ENCODE results near the gene ERGIC1. TPM values are rescaled to one million over a fixed set of nuclear protein-coding genes. Genes with fewer than 3 reads are reported as not detected.
A peak's percentile ranks its signal among the peaks of the same experiment; 100 is the strongest.

Gene ERGIC1
- total RNA-seq, 1 experiment from 2014 or later: 89.8 TPM

- Mint-ChIP-seq H3K4me1 (peaks cover 13% of the 10 kb centered on the region; the same call in 1 of the 2 replicates), H3K27me3 (ENCODE audit: low read depth) (no peaks in the 10 kb centered on the region), H3K36me3 (no peaks in the 10 kb centered on the region), H3K27ac (no peak overlapping the region; the same call in 1 of the 2 replicates), H3K4me3 (no peak overlapping the region), H3K9me3 (no peaks in the 10 kb centered on the region)
- POLR2A ChIA-PET: no interaction called here
- DNase-seq (ENCODE audit: low spot score) (no peak), ATAC-seq (no peak)
- TF ChIP-seq SMAD3 (CRISPR knock-in tag; IDR thresholded peaks at IDR 0.05; ENCODE audit: borderline replicate concordance): no peak
- TF ChIP-seq ATF3 (CRISPR knock-in tag; conservative IDR thresholded peaks at IDR 0.05): no peak
- no peak for TF ChIP-seq USF2 (CRISPR knock-in tag; IDR thresholded peaks at IDR 0.05)
- no peak for TF ChIP-seq NFATC4 (CRISPR knock-in tag; IDR thresholded peaks at IDR 0.05)
- TF ChIP-seq ZNF317 (CRISPR knock-in tag; IDR thresholded peaks at IDR 0.05; ENCODE audit: borderline replicate concordance, low read depth): no peak
- no peak for TF ChIP-seq NFYB (CRISPR knock-in tag; conservative IDR thresholded peaks at IDR 0.05; ENCODE audit: low read depth)
- TF ChIP-seq KAT7 (CRISPR knock-in tag; IDR thresholded peaks at IDR 0.05; ENCODE audit: borderline replicate concordance): no peak
- CTCF ChIA-PET: no interaction called here
These were observed 23.9 kb downstream of the ERGIC1 start for GRCh38 chr5:172857982-172858381.

DNA sequence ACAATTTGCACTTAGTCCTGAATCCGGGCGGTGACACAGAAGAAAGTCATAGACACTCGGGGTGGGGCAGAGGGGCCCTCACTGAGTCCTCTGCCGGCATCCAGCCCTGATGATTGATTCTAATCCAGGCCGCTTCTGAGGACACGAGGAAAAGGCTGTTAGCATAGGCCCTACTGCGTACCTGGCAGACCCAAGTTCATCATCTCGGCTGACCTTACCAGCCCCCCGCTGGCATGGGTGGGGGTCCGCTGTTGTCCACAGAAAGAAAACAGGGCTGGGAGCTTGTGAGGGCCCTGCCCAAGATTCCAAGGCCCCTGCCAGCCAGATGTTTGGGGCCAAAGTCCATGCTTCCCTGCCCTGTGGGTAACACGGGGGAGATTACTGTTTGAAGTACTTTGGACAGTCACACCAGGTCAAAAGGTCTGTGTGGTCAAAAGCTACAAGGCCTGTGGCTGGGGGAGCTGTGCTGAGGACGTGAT, 24.5 kb downstream of the ERGIC1 start:
- no peak overlapping the region for H3K4me3 Mint-ChIP-seq
- POLR2A ChIA-PET: no interaction called here

More for the DNA sequence above, 24.5 kb downstream of the ERGIC1 start:
- no peak for ATAC-seq
- peaks cover 18% of the 10 kb centered on the region; the same call in 1 of the 2 replicates for H3K4me1 Mint-ChIP-seq
- CTCF ChIA-PET: interaction anchor here (0.5 to 0.7 kb wide), 2 partner anchors 56 to 80 kb away, joined by 3 read pairs; no protein-coding TSS in a partner anchor
- no peaks in the 10 kb centered on the region for H3K9me3 Mint-ChIP-seq
- no peaks in the 10 kb centered on the region for H3K36me3 Mint-ChIP-seq
- no peak for TF ChIP-seq CREM (CRISPR knock-in tag; IDR thresholded peaks at IDR 0.05)
- TF ChIP-seq GTF2I (CRISPR knock-in tag; conservative IDR thresholded peaks at IDR 0.05): no peak
- TF ChIP-seq, protein P1, sequence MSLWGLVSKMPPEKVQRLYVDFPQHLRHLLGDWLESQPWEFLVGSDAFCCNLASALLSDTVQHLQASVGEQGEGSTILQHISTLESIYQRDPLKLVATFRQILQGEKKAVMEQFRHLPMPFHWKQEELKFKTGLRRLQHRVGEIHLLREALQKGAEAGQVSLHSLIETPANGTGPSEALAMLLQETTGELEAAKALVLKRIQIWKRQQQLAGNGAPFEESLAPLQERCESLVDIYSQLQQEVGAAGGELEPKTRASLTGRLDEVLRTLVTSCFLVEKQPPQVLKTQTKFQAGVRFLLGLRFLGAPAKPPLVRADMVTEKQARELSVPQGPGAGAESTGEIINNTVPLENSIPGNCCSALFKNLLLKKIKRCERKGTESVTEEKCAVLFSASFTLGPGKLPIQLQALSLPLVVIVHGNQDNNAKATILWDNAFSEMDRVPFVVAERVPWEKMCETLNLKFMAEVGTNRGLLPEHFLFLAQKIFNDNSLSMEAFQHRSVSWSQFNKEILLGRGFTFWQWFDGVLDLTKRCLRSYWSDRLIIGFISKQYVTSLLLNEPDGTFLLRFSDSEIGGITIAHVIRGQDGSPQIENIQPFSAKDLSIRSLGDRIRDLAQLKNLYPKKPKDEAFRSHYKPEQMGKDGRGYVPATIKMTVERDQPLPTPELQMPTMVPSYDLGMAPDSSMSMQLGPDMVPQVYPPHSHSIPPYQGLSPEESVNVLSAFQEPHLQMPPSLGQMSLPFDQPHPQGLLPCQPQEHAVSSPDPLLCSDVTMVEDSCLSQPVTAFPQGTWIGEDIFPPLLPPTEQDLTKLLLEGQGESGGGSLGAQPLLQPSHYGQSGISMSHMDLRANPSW (CRISPR knock-in tag; conservative IDR thresholded peaks at IDR 0.05; ENCODE audit: low read depth): no peak
- TF ChIP-seq GABPB1 (CRISPR knock-in tag; IDR thresholded peaks at IDR 0.05): peak; percentile 77
- TF ChIP-seq, protein P2, sequence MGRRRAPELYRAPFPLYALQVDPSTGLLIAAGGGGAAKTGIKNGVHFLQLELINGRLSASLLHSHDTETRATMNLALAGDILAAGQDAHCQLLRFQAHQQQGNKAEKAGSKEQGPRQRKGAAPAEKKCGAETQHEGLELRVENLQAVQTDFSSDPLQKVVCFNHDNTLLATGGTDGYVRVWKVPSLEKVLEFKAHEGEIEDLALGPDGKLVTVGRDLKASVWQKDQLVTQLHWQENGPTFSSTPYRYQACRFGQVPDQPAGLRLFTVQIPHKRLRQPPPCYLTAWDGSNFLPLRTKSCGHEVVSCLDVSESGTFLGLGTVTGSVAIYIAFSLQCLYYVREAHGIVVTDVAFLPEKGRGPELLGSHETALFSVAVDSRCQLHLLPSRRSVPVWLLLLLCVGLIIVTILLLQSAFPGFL (CRISPR knock-in tag; IDR thresholded peaks at IDR 0.05; ENCODE audit: borderline replicate concordance): no peak
- TF ChIP-seq, protein P3, sequence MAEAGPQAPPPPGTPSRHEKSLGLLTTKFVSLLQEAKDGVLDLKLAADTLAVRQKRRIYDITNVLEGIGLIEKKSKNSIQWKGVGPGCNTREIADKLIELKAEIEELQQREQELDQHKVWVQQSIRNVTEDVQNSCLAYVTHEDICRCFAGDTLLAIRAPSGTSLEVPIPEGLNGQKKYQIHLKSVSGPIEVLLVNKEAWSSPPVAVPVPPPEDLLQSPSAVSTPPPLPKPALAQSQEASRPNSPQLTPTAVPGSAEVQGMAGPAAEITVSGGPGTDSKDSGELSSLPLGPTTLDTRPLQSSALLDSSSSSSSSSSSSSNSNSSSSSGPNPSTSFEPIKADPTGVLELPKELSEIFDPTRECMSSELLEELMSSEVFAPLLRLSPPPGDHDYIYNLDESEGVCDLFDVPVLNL (CRISPR knock-in tag; IDR thresholded peaks at IDR 0.05; ENCODE audit: borderline replicate concordance, low read depth): no peak
- TF ChIP-seq ZBTB43 (CRISPR knock-in tag; IDR thresholded peaks at IDR 0.05): no peak
- no peak overlapping the region for H3K27ac Mint-ChIP-seq
- DNase-seq (ENCODE audit: low spot score): no peak
- no peaks in the 10 kb centered on the region for H3K27me3 Mint-ChIP-seq (ENCODE audit: low read depth)
